Measurements from ENCODE around the gene ZMYND8.
A peak's percentile ranks its signal among the peaks of the same experiment; 100 is the strongest.

The ZMYND8 gene

DNA sequence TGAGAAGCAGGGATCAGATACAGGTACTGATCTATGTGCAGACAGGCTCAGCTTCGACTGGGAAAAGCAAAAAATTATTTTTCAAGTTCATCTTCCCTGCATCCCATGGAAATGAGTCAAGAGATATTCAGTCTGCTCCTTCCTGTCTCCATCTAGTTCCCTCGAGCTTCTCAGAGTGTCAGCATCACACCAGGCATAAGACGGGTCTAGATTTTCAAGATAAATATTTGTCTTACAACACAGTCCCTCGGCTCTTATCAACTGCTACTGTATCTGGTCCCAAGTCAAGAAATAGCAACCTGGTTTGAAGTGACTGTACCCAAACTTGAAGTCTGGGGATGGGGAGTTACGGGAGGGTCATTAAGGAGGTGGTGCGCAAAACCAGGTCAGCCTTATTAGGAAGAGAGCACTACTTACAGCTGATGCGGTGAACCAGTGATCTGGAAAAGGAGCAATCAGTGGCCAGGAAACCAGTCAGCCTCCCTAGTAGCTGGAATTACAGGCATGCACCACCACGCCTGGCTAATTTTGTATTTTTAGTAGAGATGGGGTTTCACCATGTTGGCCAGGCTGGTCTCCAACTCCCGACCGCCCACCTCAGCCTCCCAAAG lies 29.7 kb downstream of the ZMYND8 start:
- TF ChIP-seq CTCF (conservative IDR thresholded peaks at IDR 0.05; ENCODE audit: low read depth, low read length), result no peak
- peak; percentile 84 for DNase-seq (ENCODE audit: low read depth)
- no peak overlapping the region for H3K4me3 ChIP-seq (ENCODE audit: low read depth, low read length)

GRCh38 chr20:47325242-47325641 lies 31.3 kb downstream of the ZMYND8 start:
- no peak overlapping the region for H3K4me3 ChIP-seq (ENCODE audit: low read depth, low read length)
- no peak for DNase-seq (ENCODE audit: low read depth)
- TF ChIP-seq CTCF (conservative IDR thresholded peaks at IDR 0.05; ENCODE audit: low read depth, low read length), result no peak

- H3K4me3 ChIP-seq (ENCODE audit: low read depth, low read length), result no peak overlapping the region
- DNase-seq (ENCODE audit: low read depth), result no peak
- no peak for TF ChIP-seq CTCF (conservative IDR thresholded peaks at IDR 0.05; ENCODE audit: low read depth, low read length)
Measured at GRCh38 chr20:47320990-47321805, 35.3 kb downstream of the ZMYND8 start.

GRCh38 chr20:47319517-47320252 lies 36.8 kb downstream of the ZMYND8 start:
- TF ChIP-seq CTCF (conservative IDR thresholded peaks at IDR 0.05; ENCODE audit: low read depth, low read length), result no peak
- no peak overlapping the region for H3K4me3 ChIP-seq (ENCODE audit: low read depth, low read length)
- DNase-seq (ENCODE audit: low read depth), result peak; percentile 73

GRCh38 chr20:47318586-47319516 lies 37.6 kb downstream of the ZMYND8 start:
- H3K4me3 ChIP-seq (ENCODE audit: low read depth, low read length), result no peak overlapping the region
- TF ChIP-seq CTCF (conservative IDR thresholded peaks at IDR 0.05; ENCODE audit: low read depth, low read length), result no peak
- no peak for DNase-seq (ENCODE audit: low read depth)

- no peak for TF ChIP-seq CTCF (conservative IDR thresholded peaks at IDR 0.05; ENCODE audit: low read depth, low read length)
- H3K4me3 ChIP-seq (ENCODE audit: low read depth, low read length), result no peak overlapping the region
- DNase-seq (ENCODE audit: low read depth), result peak; percentile 79
Measured at GRCh38 chr20:47318027-47318585, 38.4 kb downstream of the ZMYND8 start.

Measured in choroid plexus epithelial cell (primary cell).